HG03025 (cell line): ENCODE results near the gene CHD6.

Experiments
- ATAC-seq: cut with Tn5 transposase; IDR thresholded peaks from one replicate; pipeline ENCODE4 v1.9.1; 2021; ENCODE audit warnings: mild to moderate bottlenecking, moderate library complexity; ENCODE audit not compliant: unreplicated experiment, low FRiP score

Gene CHD6

GRCh38 chr20:41592516-41593216, 25.5 kb downstream of the CHD6 start:
- ATAC-seq: no peak

GRCh38 chr20:41587956-41588355, 30.2 kb downstream of the CHD6 start:
- no peak for ATAC-seq

- no peak for ATAC-seq
These were observed 30.7 kb downstream of the CHD6 start for GRCh38 chr20:41587523-41587922.

GRCh38 chr20:41586772-41587171, 31.4 kb downstream of the CHD6 start:
- no peak for ATAC-seq

GRCh38 chr20:41580350-41580749, 37.8 kb downstream of the CHD6 start:
- ATAC-seq: no peak

- no peak for ATAC-seq
These were observed 40.8 kb downstream of the CHD6 start for GRCh38 chr20:41577129-41578009.

GRCh38 chr20:41575412-41575811, 42.8 kb downstream of the CHD6 start:
- ATAC-seq: no peak

GRCh38 chr20:41574802-41575389, 43.3 kb downstream of the CHD6 start:
- ATAC-seq: no peak

GRCh38 chr20:41573955-41574354, 44.2 kb downstream of the CHD6 start:
- no peak for ATAC-seq

- no peak for ATAC-seq
These were observed 46.1 kb downstream of the CHD6 start for GRCh38 chr20:41572010-41572572.

GRCh38 chr20:41571006-41571405, 47.2 kb downstream of the CHD6 start:
- ATAC-seq: no peak

GRCh38 chr20:41570557-41570956, 47.6 kb downstream of the CHD6 start:
- ATAC-seq: no peak

- ATAC-seq: no peak
These were observed 50.6 kb downstream of the CHD6 start for GRCh38 chr20:41567615-41568014.

GRCh38 chr20:41566896-41567527, 51.2 kb downstream of the CHD6 start:
- ATAC-seq: no peak

- no peak for ATAC-seq
These were observed 55.1 kb downstream of the CHD6 start for GRCh38 chr20:41563087-41563486.

- no peak for ATAC-seq
These were observed 57.2 kb downstream of the CHD6 start for GRCh38 chr20:41560970-41561369.

- no peak for ATAC-seq
These were observed 58.5 kb downstream of the CHD6 start for GRCh38 chr20:41559658-41560057.

GRCh38 chr20:41553142-41553879, 64.9 kb downstream of the CHD6 start:
- no peak for ATAC-seq

- no peak for ATAC-seq
These were observed 65.7 kb downstream of the CHD6 start for GRCh38 chr20:41552295-41553068.
